GM18907 (cell line): ENCODE measurements around the gene APOBEC2.

Experiments
- ATAC-seq: cut with Tn5 transposase; IDR thresholded peaks from one replicate; pipeline ENCODE4 v1.9.1; 2021; ENCODE audit warnings: mild to moderate bottlenecking, moderate library complexity; ENCODE audit not compliant: unreplicated experiment

APOBEC2 gene

DNA sequence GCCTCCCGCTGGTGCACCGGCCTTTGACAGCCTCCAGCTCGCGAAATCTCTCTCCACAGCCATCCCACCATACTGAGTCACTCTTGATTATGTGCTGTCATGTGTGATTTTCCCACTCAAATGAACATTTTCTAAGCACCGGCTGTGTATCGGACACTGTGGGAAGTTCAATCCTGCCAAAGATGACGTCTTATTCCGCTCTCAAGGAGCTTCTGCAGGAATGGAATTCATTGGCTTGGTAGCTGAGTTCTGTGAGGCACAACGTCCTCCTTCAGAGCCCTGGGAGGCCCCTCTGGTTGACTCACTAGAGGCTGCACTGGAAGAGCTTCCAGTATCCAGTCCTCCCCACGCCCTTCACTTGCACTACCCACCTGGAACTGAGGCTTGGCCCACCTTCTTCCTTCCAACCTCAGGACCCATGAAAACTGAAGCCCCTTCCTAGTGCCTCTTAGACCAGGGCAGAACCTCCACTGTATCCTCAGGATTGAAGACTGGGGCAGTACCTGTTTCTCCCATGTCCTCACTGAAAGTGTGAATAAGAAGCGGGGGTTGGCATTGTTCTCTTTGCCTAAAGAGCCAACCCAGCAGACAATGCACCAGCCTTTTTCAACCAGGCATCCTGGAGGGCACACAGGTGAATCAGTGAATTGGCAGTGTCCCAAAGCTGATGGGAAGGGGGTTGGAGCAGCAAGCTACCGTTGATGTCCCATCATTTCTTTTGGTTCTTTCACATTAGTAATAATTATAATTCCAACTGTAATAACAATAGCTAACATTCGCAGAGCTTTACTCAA, 15.7 kb upstream of the APOBEC2 start:
- ATAC-seq = no peak

DNA sequence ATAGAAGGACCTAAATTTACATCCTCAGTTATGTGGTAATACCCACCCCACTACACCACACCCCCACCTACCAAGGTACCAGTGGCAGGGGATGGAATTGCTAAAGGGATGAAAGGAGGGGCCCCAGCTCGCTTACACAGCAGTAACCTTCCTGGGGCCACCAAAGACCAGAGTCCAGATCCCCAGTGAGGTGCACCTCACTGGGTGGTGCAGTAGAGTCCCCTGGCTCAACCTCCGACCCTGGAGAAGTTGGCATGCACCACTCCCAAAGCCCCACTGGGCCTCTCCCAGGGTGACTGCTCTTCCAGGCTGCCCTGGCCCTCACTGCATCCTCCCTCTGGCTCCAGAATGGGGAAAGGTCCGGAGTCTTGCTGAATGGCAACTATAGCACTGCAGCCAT, 14.8 kb upstream of the APOBEC2 start:
- ATAC-seq = no peak

DNA sequence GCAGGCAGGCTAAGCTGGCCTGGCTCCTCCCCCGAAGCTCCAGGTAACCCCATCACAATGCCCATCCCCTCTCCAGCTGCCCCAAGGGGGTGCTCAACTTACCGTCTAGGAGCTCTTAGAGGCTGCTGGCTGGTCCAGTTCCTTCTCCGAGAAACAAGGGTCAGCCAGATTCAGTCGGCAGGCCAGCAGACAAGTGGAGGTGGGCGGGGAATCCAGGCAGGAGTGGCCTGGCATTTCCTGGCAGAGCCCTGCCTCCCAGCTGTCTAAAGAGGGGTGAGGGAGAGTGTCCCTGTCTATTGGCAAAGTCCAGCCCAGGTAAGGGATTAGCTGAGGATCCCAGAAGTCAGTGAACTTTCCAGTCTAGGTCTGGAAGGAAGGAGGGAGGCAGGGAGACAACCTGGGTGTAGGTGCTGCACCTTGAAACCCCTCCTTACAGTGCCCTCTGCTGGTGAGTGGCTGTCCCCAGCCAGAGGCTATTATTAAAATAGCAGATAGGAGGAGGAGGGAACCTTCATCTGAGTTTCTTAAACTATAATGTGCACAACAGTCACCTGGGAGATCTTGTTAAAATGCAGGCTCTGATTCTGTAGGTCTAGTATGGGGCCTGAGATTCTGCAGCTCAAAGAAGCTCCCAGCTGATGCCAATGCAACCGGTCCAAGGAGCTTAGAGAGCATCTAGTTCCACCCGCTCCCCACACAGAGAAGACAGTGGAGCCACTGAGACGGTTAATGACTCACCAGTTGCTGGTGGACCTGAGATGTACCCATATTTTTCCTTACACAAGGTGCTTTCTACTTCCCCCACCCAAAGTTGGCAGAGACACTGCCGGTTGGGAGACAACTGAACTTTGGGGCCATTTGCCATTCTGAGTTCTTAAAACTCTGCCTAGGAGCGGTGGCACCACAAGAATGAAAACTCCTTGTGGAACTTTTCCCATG, 13.7 kb upstream of the APOBEC2 start, which contains the start of gene UNC5CL:
TSS of gene UNC5CL (minus strand) at position 162 of the 939 bp plus-strand sequence. CDS start 4,147 bp downstream, outside the sequence.
- no peak for ATAC-seq

DNA sequence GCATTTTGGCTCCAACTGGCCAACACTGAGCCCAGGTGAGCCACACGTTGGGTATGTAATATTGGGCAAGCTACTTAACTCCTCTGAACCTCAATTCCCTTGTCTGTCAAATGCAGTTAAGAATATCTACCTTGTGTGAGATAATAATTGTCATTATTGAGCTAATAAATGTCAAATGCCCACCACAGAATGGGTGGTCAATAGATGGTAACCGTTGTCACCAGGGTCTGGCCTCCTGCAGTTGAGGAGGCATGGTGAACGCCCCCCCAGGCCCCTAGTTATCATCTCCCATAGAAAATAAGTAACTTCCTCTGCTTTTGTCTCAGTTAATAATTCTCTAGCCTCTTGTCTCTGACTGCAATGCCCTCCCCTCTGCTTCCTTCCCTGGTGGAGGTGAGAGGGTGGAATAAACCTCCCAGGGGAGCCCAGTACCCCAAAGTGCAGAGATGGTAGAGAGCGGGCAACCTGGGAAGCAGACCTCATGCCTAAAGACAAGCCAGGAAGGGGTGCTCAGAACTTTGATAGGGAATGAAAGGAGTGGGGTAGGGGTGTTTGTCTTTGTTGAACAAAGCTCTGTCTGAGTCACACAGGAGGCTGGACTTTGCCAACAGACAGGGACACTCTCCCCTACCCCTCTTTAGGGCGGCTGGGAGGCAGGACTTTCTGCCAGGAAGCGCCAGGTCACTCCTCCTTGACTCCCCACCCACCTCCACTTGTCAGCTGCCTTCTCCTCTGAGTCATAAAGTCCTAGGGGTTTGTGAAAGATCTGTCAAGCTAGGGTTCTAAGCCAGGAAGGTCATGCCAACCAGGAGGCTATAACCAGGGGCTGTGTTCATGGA, 12.7 kb upstream of the APOBEC2 start:
- peak; percentile 71 for ATAC-seq

DNA sequence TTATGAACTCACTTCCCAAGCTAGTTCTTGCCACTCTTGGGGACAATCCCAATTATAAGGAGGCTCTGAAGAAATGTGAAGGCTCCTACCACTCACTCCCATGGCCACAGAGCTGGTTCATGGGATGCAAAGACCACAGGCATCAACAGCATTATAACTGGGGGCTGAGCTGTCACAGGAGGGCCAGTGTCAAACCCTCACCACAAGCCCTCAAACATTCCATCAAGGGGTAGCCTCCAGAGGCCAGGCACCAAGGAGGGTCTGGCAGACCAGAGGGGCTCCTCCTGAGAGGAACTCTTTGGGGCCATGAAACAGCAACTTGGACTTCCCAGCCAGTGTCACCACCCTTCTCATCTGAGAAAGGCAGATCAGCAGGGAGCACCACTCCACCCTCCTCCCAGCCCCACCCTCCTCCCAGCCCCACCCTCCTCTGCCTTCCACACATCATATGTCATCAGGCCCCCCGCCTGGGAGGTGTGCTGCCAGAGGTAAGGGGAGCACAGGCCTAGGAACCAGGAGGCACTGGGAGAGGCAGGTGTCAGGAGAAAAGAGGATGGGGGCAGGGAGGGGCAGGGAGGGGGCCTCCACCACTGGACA, 12.0 kb upstream of the APOBEC2 start:
- ATAC-seq = no peak

DNA sequence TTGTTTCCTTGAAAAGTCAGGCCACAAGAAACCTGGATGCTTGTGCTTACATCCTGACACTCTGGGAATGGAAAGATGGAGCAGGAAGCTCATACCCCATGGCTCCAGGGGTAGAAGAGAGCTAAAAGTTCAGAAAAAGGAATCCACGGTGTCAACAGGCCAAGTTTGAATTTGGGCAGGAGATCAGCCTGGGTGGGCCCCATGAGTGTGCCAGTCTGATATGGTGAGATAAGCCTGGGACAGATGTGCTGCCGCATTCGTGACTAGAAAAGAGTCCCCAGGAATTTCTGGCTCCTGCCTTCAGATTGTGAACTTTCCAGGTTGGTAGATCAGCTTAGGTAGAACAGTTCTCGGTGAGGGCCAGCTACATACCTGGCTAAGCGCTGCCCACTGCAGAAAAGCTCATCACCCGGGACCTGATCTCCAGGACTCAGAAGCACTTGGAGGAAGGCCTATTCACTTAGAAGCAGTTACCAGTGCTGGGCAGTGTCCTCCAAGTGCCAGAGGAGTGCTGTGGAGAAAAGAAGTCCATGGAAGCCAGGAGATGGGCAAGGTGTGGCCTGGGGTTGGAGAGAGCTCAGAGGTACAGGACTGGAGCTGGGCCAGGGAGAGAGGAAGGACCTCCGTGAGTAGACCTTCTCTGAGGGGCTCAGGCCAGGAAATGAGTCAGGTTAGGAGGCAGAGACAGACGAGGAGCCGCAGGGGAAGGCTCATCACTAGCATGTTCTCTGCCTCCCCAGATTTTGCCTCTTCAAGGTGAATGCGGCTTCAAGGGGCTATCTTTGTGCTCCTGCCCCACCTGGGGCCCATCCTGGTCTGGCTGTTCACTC, 10.6 kb upstream of the APOBEC2 start, which contains the start of gene TSPO2:
TSS of gene TSPO2 (plus strand) at position 242 of the 830 bp plus-strand sequence. CDS start at position 761, 519 bp downstream.
- no peak for ATAC-seq

DNA sequence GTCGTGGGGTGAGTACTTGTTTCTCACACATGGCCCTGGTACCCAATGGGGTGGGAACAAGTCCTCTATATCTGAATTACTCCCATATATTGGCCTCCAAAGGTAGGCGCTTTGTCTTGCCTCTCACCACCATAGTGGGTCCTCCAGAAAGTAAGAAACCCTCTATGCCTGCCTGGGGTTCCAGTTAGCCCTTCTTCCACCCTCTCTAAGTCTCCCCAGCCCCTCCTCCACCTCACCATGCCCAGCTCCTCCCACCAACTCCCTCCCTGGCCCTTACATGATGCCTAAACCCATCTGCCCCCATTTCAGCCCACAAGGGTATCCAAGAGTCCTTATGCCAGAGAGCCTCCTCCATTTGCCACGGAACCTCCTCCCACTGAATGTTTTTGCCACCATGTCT, 9.9 kb upstream of the APOBEC2 start:
- ATAC-seq = no peak

DNA sequence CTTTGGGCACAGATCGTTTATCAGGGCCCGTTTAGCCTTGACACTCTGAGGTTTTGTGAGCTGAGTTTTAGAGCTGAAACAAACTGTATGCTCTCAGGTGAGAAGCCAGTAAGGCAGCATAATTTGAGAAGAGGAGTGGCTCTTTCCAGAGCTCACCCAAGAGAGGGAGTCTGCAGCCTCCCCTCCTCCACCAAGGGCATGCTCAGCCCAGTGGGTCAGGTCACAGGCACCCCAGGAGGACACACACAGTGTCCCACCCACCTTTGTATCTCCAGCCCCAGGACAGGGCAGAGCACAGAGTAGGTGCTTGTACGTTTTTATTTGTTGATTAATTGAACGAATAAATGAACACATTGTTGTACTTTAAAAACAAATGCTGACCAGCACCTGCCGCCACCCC, 7.3 kb upstream of the APOBEC2 start:
- no peak for ATAC-seq

DNA sequence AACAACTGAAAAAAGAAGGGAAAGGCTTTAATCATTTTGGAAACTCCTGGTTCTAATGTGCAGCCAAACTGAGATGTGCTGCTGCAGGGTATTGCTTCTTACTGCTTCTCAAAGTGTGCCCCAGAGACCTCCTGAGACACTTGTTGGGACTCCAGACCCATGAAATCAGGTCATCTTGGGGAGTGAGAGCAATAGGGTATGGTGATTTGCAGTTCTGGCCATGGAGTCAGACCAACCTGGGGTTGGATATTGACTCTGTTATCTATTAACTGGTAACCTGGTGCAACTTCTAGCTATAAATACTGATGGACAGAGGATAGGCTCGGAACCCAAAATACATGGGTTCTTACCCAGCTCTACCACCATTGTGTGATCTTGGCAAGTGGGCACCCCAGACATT, 6.9 kb upstream of the APOBEC2 start:
- ATAC-seq = no peak

DNA sequence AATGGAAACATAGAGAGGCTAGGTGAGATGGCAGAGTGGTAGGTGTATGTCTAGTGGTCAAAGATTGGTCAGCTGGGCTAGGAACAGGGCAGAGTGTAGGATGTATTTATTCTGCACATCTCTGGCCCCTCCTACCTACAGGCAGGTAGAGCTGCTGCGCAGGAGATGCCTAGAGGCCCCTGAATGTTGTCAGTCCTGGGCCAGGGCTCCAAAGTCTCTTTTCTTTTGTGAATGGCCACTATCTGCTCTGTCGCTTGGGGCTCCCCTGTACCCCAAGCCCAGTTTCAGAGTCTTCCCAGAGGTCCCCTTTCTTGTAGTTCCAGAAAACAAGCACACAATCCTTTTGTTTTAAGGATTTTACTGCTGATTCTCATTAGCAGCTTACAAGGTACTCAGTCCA, 5.7 kb upstream of the APOBEC2 start:
- no peak for ATAC-seq

DNA sequence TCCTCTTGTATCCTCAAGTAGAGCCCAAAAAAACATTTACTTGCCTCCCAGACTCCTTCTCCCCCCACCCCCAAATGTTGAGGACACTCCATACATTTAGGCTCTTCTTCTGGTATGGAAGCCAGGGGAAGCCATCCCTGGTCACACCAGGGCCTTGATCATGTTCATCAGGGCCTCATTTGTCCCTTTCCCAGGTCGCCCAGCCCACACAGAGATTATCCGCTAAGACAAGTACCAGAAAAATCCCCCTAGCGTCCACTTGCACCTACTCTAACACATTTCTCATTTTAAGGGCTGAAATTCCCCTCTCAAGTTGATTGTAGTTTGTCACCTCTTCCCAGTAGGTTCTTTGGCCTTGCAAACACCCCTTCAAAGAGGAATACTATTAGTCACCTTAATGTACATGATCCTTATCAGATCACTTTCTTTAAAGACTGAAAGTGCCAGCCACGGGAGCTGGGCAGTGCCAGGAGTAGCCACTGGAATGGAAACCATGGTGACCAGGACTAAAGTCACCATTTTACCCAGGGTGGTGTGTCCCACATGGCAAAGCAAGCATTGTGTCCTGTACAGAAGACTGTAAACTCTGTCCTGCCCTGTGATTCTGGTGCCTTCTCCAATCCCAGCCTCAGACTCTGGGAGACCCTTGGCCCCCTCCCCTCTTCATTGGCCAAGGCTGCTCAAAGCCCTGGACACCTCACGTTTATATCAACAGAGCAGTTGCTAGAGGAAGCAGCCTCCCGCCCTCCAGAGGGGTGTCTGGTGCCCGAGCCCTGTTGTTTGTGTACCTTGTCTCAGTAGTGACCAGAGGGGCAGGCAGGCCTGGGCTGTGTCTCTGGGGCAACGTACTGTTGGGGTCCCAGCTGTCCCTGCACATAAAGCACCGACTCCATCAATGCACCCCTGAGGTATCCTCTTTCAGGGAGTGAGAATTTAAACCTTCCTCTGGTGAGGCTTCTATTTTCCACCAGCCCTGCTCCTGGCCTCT, 5.0 kb upstream of the APOBEC2 start:
- no peak for ATAC-seq

DNA sequence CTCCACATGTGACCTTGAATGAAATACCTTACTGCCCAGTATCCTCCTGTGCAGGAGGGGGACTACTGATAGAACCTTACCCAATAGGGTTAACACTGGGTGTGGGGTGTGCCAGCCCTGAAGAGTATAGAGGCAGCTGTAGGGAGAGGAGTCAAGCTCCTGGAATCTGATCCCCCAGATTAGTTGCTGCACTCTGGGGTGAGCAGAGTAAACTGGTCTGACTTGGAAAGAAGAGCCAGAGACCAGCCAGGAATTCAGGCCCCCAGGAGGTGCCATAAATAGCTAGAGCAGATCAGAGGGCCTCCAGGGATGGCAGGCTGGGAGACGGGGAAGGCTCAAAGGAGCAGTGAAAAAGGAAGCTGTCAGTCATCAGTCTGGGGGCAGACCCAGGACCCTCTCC, 3.5 kb upstream of the APOBEC2 start:
- no peak for ATAC-seq

DNA sequence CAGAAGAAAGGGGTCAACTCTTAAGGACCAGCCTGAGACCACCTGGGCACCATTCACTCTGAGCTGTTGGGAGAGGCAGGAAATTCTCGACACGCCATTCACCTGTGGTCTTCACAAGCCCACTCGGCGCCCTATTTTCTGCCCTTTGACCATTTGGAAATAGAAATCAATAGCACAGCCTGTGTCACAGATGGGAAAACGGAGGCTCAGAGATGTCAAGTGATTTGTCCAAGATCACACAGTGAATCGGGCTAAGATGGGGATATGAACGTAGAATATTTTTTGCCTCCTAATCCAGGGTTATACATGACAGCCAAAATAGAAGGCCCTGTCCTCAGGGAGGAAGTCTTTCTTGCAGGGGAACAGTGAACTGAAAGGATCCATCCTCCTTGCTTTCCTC, 3.0 kb upstream of the APOBEC2 start:
- ATAC-seq = no peak

DNA sequence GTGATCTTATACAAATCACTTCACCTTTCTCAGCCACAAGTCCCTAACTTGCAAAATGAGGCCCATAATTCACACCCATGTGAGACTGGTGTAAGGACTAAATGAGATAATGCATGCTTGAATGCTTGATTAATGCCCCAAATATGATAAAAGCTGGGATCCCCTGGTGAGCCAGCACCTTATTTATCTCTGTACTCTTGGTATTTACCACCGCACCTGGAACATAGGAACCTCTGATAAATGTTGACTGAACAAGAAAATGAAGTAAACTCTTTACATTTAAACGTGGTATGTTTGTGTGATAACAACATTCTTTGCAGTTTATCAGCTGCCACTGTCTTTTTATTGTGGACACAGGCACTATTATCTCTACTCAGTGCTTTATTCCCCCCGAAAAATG, 2.5 kb upstream of the APOBEC2 start:
- ATAC-seq = no peak

DNA sequence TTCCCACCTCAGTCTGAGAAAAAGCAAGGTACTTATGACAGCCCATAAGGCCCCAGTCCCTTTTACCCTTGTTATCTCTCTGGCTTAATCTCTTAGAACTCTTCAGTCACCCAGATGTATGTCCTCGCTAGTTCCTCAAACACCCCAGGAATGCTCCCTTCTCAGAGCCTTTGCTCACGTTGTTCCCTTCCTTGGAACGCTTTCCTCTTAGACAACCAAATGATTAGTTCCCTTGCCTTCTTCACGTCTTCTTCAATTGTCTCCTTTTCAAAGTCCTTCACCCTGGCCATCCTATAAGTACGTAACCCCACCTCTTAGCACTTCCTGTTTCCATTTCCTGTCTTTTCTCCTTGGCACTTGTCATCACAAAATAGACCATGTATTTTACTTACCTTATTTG, 1.1 kb upstream of the APOBEC2 start:
- no peak for ATAC-seq

DNA sequence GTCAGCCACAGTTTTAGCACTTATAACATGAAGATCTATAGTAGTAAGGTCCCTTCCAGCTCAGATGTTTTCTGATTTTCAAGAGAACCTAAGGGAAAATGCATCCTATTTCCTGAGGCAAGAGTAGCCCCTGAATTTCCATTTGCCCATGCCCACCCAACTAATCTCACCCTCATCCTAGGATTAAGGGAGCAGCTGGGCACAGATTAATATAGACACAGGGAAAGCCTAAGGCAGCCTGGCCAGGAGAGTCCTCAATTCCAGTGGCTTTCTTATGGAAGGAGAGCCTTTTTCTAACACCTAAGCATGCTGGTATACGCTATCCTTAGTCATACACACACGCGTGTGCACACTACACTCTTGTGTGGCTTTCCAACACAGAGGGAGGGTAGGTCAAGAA, 1.5 kb downstream of the APOBEC2 start:
- ATAC-seq = no peak

DNA sequence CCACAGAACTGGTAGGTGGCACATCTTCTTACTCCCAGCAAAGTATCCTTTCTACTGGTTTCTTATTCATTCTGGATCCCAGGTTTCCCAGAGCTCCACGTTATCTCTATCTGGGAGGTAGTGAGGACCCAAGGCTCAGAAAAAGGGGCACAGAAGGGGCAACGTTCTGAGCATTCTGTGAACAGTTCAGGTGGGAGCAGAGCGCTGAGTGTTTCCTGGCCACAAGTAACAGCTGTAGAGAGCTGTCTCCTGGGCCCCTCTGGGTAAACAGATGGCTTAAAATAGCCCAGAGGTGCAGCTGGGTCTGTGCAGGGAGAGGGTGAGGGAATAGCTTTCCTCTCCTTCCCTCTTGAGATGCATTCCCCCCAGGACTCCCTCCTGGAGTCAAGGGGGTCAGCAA, 2.1 kb downstream of the APOBEC2 start:
- no peak for ATAC-seq

DNA sequence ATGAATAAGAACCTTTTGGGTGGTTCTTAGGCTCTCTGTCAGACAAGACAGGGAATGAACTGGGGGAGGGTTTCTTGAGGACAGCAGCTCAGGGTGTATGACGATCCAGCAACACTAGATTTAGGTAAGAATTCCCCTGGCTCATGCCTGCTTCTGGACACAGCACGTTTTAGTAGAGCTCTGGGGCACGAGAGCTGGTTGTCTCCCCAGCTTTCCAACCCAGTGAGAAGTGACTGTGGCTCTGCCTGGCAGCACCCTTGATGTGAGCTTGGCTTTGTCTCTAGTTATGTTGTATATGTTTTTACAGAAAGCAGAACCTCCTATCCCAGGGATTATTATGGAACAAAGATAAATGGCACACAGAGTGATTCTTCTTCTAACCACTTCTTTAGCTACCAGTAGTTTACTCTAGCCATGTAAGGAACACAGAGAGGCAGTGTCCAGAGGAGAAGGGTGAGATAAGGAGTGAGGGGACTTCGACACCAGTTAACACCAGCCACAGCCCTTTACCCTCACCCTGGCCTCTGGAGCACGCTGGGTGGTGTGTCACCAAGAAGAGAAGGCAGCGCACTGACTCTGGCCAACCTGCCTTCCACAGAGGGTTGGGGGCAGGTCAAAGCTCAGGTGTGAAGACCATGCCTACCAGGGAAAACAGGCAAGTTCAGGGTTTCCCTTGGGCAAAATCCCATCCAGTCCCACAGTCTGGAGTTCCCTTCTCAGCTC, 3.9 kb downstream of the APOBEC2 start:
- ATAC-seq = no peak
